ENCODE measurements around the gene MAN1A2.

The MAN1A2 gene

DNA sequence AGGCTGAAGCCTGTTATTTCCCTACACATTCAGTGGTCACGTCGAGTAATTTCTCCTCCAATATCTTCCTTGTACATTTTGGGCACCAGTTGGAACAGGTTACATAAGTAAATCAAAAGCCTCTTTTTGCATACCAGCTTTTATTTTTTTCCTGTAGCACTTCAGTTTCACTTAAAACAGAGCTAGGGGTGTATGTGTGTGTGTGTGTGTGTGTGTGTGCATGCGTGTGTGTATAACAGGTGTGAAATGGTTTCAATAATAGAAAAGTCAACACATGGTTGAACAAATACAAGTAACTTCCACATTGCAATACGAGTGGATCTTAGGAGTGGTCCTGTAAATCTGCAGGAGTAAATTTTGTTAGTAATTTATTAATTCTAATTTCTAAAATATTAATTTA lies 3.0 kb upstream of the MAN1A2 start:
- in situ Hi-C loops (cut with MboI; ENCODE audit: low sequenced_read_pairs, unreplicated experiment): no loop called here
- TF ChIP-seq, protein P1, sequence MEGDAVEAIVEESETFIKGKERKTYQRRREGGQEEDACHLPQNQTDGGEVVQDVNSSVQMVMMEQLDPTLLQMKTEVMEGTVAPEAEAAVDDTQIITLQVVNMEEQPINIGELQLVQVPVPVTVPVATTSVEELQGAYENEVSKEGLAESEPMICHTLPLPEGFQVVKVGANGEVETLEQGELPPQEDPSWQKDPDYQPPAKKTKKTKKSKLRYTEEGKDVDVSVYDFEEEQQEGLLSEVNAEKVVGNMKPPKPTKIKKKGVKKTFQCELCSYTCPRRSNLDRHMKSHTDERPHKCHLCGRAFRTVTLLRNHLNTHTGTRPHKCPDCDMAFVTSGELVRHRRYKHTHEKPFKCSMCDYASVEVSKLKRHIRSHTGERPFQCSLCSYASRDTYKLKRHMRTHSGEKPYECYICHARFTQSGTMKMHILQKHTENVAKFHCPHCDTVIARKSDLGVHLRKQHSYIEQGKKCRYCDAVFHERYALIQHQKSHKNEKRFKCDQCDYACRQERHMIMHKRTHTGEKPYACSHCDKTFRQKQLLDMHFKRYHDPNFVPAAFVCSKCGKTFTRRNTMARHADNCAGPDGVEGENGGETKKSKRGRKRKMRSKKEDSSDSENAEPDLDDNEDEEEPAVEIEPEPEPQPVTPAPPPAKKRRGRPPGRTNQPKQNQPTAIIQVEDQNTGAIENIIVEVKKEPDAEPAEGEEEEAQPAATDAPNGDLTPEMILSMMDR (IDR thresholded peaks at IDR 0.05; ENCODE audit: borderline replicate concordance, control extremely low read depth, extremely low read depth, insufficient read depth, missing control alignments): no peak
- DNase-seq (ENCODE audit: low spot score): no peak

GRCh38 chr1:117365350-117366176 lies 1.7 kb upstream of the MAN1A2 start:
- TF ChIP-seq, protein P1 (IDR thresholded peaks at IDR 0.05; ENCODE audit: borderline replicate concordance, control extremely low read depth, extremely low read depth, insufficient read depth, missing control alignments): no peak
- DNase-seq (ENCODE audit: low spot score): no peak
- in situ Hi-C loops (cut with MboI; ENCODE audit: low sequenced_read_pairs, unreplicated experiment): no loop called here

GRCh38 chr1:117366177-117367045 lies 838 bp upstream of the MAN1A2 start:
- peak; percentile 90 for DNase-seq (ENCODE audit: low spot score)
- TF ChIP-seq, protein P1 (IDR thresholded peaks at IDR 0.05; ENCODE audit: borderline replicate concordance, control extremely low read depth, extremely low read depth, insufficient read depth, missing control alignments): no peak
- in situ Hi-C loops (cut with MboI; ENCODE audit: low sequenced_read_pairs, unreplicated experiment): no loop called here

DNA sequence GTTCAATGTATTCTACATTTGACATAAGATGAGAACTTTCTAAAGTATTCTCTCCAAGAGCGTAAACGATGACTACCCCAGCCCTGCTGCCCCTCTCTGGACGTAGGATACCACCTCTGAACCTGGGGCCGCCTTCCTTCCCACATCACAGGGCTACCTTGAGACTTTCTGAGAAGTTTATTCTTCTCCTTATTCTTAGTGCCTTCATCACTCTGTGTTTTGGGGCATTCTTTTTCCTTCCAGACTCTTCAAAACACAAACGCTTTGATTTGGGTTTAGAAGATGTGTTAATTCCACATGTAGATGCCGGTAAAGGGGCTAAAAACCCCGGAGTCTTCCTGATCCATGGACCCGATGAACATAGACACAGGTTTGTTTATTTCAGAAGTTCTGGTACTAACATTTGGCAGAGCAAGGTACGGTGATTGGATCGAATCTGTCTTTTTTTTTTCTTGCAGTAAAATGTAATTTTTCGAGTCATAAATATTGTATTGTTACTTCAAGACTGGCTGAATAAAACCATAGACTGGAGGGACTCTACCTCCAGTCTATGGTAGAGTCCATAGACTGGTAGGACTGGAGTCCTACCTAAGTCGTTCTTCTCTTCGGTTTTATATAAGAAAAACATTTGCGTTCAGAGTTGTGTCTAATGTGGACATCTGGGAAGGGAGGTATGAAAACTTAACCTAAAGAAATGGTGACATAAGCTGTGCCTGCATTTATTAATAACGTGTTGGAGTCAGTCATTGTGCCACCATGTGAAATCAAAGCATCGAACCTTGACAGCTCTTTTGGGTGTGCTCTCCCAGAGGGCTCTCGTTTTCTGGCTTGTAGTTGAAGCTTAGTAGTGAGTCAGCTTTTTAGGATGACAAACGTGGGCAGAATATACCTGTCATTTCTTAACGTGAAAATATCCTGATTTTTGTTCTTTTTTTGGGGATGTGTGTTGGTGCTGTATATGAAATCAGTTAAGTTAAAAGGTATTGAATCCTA lies 1.2 kb downstream of the MAN1A2 start:
- TF ChIP-seq, protein P1 (IDR thresholded peaks at IDR 0.05; ENCODE audit: borderline replicate concordance, control extremely low read depth, extremely low read depth, insufficient read depth, missing control alignments): no peak
- in situ Hi-C loops (cut with MboI; ENCODE audit: low sequenced_read_pairs, unreplicated experiment): no loop called here
- no peak for DNase-seq (ENCODE audit: low spot score)

DNA sequence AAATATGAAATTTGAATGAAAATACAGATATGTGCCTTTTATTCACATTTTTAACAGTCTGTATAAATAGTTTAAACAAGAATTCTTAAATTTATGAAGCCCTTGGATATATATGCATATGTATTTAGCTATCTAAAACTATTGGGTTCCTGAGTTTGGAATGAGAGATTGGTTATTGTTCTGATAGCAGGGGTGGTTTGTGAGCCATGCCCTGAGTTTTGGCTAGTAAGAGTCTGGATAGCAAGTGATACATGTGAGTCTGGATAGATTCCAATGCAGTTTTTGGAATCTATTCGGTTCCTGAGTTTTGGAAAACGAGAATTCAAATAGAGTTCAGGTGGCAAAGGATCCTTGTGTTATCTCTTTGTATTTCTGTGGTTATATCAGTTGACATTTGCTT lies 2.8 kb downstream of the MAN1A2 start:
- in situ Hi-C loops (cut with MboI; ENCODE audit: low sequenced_read_pairs, unreplicated experiment): no loop called here
- no peak for DNase-seq (ENCODE audit: low spot score)
- TF ChIP-seq, protein P1 (IDR thresholded peaks at IDR 0.05; ENCODE audit: borderline replicate concordance, control extremely low read depth, extremely low read depth, insufficient read depth, missing control alignments): no peak

DNA sequence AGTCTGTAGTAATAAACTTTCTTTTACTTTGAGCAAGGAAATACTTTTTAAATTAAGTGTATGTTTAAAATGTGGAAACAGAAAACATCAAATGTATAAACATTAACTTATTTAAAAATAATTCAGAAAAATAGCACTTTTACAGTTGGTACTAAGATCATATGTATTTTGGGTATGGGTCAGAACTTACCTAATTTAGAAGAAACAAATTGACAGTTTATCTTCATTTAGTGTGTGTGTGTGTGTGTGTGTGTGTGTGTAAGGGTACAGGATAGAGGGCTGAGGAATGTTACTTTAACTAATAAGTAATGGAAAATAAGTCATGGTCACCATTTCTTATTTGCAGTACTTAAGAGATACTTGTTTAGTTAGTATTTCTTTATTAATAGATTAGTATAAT lies 3.3 kb downstream of the MAN1A2 start:
- TF ChIP-seq, protein P1 (IDR thresholded peaks at IDR 0.05; ENCODE audit: borderline replicate concordance, control extremely low read depth, extremely low read depth, insufficient read depth, missing control alignments): no peak
- DNase-seq (ENCODE audit: low spot score): no peak
- in situ Hi-C loops (cut with MboI; ENCODE audit: low sequenced_read_pairs, unreplicated experiment): no loop called here
